Medulla oblongata (tissue), 1 donor: ENCODE results near the gene NDUFC1.

ENCODE experiments used
- DNase-seq: peaks from one replicate; pipeline ENCODE4 v3.0.0-alpha.2; 2015; ENCODE audit errors: extremely low spot score

NDUFC1 gene

GRCh38 chr4:139247700-139248238 lies 54.5 kb downstream of the NDUFC1 start:
- no peak for DNase-seq

- no peak for DNase-seq
These were observed 55.0 kb downstream of the NDUFC1 start for GRCh38 chr4:139247241-139247640.

- DNase-seq: no peak
These were observed 56.1 kb downstream of the NDUFC1 start for GRCh38 chr4:139246166-139246565.

- DNase-seq: no peak
These were observed 56.7 kb downstream of the NDUFC1 start for GRCh38 chr4:139245590-139245989.

- DNase-seq: no peak
These were observed 58.6 kb downstream of the NDUFC1 start for GRCh38 chr4:139243448-139244365.

GRCh38 chr4:139242511-139243051 lies 59.7 kb downstream of the NDUFC1 start:
- DNase-seq: no peak

- DNase-seq: no peak
These were observed 60.5 kb downstream of the NDUFC1 start for GRCh38 chr4:139241784-139242151.

GRCh38 chr4:139241086-139241783 lies 61.0 kb downstream of the NDUFC1 start:
- no peak for DNase-seq
